NT2/D1 (cell line): ENCODE results near the gene FRMPD1.

ENCODE experiments used
- YY1 ChIP-seq: IDR thresholded peaks from 2 replicates; pipeline ENCODE4 v1.6.1; 2011; ENCODE audit not compliant: insufficient read length, insufficient read depth
- ZNF274 ChIP-seq: IDR thresholded peaks from 2 replicates; pipeline ENCODE4 v1.6.1; 2011; ENCODE audit warnings: mild to moderate bottlenecking, low read depth, low read length

DNA sequence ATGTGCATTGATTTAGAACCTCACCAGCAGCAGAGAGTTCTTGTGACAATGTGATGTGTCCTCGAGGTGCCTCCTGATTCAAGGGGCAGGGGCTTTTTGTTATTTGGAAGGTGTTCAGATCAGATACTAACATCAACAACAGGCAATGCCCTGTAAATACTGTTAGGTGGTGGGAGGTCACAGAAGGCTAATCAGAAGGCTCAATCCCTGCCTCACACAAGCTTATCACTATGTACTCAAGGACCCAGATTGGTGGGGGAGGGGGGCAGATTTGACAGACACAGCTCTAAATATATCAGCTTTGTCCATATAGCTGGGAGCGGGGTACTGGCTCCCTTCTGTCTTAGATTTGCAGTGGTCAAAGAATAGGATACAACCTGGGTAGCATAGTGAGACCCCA lies 2.6 kb downstream of the FRMPD1 start:
- TF ChIP-seq ZNF274 (no peak), YY1 (no peak)
